Measurements from ENCODE around the gene TRMT61A. TPM values are rescaled to one million over a fixed set of nuclear protein-coding genes. Genes with fewer than 3 reads are reported as not detected.
A peak's percentile ranks its signal among the peaks of the same experiment; 100 is the strongest.

Gene TRMT61A
- total and polyA plus RNA-seq, 2 of the 13 experiments (the other 11 are each of a cell fraction or from before 2014, with no cell fraction given) = 6.5 to 13.6 TPM

GRCh38 chr14:103562429-103563225 is 33.6 kb downstream of the TRMT61A start, which contains the start of the genes BAG5 and COA8 (continued):
- TF ChIP-seq ZNF574 (CRISPR knock-in tag; IDR thresholded peaks at IDR 0.05) (peak; percentile 85), ZNF639 (CRISPR knock-in tag; conservative IDR thresholded peaks at IDR 0.05) (peak; percentile 70; the same call in 1 of the 2 replicates), PHF8 (CRISPR knock-in tag; IDR thresholded peaks at IDR 0.05) (peak; percentile 92), ZNF20 (CRISPR knock-in tag; IDR thresholded peaks at IDR 0.05) (0 out of 2 replicates have a peak, but pooled peaks have one; percentile 40), MXI1 (IDR thresholded peaks at IDR 0.05; ENCODE audit: borderline replicate concordance, low read depth, low read length) (peak; percentile 83; the same call in 2 of the 3 replicates), ZFP41 (CRISPR knock-in tag; IDR thresholded peaks at IDR 0.05; ENCODE audit: borderline replicate concordance) (no peak), NFKBIZ (CRISPR knock-in tag; IDR thresholded peaks at IDR 0.05) (no peak)
- TF ChIP-seq, protein P1, sequence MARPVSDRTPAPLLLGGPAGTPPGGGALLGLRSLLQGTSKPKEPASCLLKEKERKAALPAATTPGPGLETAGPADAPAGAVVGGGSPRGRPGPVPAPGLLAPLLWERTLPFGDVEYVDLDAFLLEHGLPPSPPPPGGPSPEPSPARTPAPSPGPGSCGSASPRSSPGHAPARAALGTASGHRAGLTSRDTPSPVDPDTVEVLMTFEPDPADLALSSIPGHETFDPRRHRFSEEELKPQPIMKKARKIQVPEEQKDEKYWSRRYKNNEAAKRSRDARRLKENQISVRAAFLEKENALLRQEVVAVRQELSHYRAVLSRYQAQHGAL (CRISPR knock-in tag; IDR thresholded peaks at IDR 0.05; ENCODE audit: not compliant biosample characterization) = no peak
- TF ChIP-seq, protein P2, sequence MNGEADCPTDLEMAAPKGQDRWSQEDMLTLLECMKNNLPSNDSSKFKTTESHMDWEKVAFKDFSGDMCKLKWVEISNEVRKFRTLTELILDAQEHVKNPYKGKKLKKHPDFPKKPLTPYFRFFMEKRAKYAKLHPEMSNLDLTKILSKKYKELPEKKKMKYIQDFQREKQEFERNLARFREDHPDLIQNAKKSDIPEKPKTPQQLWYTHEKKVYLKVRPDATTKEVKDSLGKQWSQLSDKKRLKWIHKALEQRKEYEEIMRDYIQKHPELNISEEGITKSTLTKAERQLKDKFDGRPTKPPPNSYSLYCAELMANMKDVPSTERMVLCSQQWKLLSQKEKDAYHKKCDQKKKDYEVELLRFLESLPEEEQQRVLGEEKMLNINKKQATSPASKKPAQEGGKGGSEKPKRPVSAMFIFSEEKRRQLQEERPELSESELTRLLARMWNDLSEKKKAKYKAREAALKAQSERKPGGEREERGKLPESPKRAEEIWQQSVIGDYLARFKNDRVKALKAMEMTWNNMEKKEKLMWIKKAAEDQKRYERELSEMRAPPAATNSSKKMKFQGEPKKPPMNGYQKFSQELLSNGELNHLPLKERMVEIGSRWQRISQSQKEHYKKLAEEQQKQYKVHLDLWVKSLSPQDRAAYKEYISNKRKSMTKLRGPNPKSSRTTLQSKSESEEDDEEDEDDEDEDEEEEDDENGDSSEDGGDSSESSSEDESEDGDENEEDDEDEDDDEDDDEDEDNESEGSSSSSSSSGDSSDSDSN (CRISPR knock-in tag; IDR thresholded peaks at IDR 0.05) = peak; percentile 32
- TF ChIP-seq, protein P3, sequence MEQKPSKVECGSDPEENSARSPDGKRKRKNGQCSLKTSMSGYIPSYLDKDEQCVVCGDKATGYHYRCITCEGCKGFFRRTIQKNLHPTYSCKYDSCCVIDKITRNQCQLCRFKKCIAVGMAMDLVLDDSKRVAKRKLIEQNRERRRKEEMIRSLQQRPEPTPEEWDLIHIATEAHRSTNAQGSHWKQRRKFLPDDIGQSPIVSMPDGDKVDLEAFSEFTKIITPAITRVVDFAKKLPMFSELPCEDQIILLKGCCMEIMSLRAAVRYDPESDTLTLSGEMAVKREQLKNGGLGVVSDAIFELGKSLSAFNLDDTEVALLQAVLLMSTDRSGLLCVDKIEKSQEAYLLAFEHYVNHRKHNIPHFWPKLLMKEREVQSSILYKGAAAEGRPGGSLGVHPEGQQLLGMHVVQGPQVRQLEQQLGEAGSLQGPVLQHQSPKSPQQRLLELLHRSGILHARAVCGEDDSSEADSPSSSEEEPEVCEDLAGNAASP (CRISPR knock-in tag; IDR thresholded peaks at IDR 0.05; ENCODE audit: borderline replicate concordance) = peak; percentile 61; the same call in 1 of the 2 replicates
